K562 (cell line): ENCODE data around the gene AVPI1. TPM values are rescaled to one million over a fixed set of nuclear protein-coding genes. Genes with fewer than 3 reads are reported as not detected.

ENCODE experiments used
- CUX1 ChIP-seq: fragments of 200-800 bp; sonication (Bioruptor generic); IDR thresholded peaks from 2 replicates; pipeline ENCODE4 v1.6.1; 2016; ENCODE audit warnings: missing genetic modification characterization, missing compliant biosample characterization
- HDGF ChIP-seq: fragments of 450-650 bp; IDR thresholded peaks from 2 replicates; pipeline ENCODE4 v1.6.1; 2016
- JUN ChIP-seq, 2 experiments: sonication (generic) in 1 of 2; formaldehyde crosslinking in 1 of 2; IDR thresholded peaks; 2 replicates each; pipeline versions ENCODE4 v1.6.1 to v1.8.0; 2012 to 2022; ENCODE audit warnings: borderline replicate concordance in 2 of 2, mild to moderate bottlenecking in 2 of 2, improper control_type of control experiment in 1 of 2, low read depth in 1 of 2, low read length in 1 of 2, missing genetic modification reagents in 1 of 2
- MLLT1 ChIP-seq, 2 experiments: fragments of 450-650 bp; IDR thresholded peaks; 2 replicates each; pipeline ENCODE4 v1.6.1; 2016
- NFE2L1 ChIP-seq: fragments of 450-650 bp; IDR thresholded peaks from 2 replicates; pipeline ENCODE4 v1.6.1; 2016; ENCODE audit warnings: missing genetic modification characterization, low read depth, mild to moderate bottlenecking, missing compliant biosample characterization, moderate library complexity, borderline replicate concordance
- NR2C2 ChIP-seq, 2 experiments: fragments of 200-800 bp in 1 of 2; sonication (Bioruptor generic) in 1 of 2; sonication (generic) in 1 of 2; formaldehyde crosslinking in 1 of 2; IDR thresholded peaks; 2 replicates each; pipeline versions ENCODE4 v1.6.1 to v1.8.0; 2016 to 2022; ENCODE audit warnings: mild to moderate bottlenecking in 1 of 2, missing compliant biosample characterization in 1 of 2, missing genetic modification characterization in 1 of 2, missing genetic modification reagents in 1 of 2
- SREBF2 ChIP-seq: sonication (generic); formaldehyde crosslinking; IDR thresholded peaks from 2 replicates; pipeline ENCODE4 v1.4.0; 2020; ENCODE audit warnings: mild to moderate bottlenecking, missing genetic modification reagents
- TFAP4 ChIP-seq: sonication (generic); formaldehyde crosslinking; IDR thresholded peaks from 2 replicates; pipeline ENCODE4 v1.8.0; 2022; ENCODE audit warnings: missing genetic modification reagents, mild to moderate bottlenecking, moderate library complexity, borderline replicate concordance
- ZBTB2 ChIP-seq: fragments of 450-650 bp; IDR thresholded peaks from 2 replicates; pipeline ENCODE4 v1.6.1; 2016; ENCODE audit warnings: antibody characterized with exemption
- polyA plus RNA-seq, 8 experiments: library from polyadenylated mRNA; depleted of rRNA in 4 of 8; stranded (reverse) in 5 of 8; unstranded in 3 of 8; fragments of >200 nt; fragmentation: Nextera tagmentation in 2 of 8; fragmentation: Illumina TruSeq in 1 of 8; extraction: Ambion mirVana in 2 of 8; extraction: Trizol in 1 of 8; gene quantifications; 2 replicates each; pipeline versions ENCODE4 v1.2.1 to v1.2.3, GENCODE V29; 2011 to 2014; ENCODE audit warnings: inconsistent platforms in 1 of 8, missing spikeins in 1 of 8
- total RNA-seq, 7 experiments: library from RNA; depleted of rRNA in 6 of 7; stranded (reverse); fragments of >200 nt in 6 of 7; fragmentation: Illumina TruSeq in 2 of 7; extraction: Trizol in 2 of 7; gene quantifications; 2 replicates each; pipeline versions ENCODE4 v1.2.1 to v1.2.3, GENCODE V29; 2011 to 2021; ENCODE audit warnings: low replicate concordance in 1 of 7

Gene AVPI1
- total and polyA plus RNA-seq, 9 of the 15 experiments (the other 6 are each of a cell fraction or from before 2014, with no cell fraction given): 0.90 to 10.4 (median 7.4) TPM

DNA sequence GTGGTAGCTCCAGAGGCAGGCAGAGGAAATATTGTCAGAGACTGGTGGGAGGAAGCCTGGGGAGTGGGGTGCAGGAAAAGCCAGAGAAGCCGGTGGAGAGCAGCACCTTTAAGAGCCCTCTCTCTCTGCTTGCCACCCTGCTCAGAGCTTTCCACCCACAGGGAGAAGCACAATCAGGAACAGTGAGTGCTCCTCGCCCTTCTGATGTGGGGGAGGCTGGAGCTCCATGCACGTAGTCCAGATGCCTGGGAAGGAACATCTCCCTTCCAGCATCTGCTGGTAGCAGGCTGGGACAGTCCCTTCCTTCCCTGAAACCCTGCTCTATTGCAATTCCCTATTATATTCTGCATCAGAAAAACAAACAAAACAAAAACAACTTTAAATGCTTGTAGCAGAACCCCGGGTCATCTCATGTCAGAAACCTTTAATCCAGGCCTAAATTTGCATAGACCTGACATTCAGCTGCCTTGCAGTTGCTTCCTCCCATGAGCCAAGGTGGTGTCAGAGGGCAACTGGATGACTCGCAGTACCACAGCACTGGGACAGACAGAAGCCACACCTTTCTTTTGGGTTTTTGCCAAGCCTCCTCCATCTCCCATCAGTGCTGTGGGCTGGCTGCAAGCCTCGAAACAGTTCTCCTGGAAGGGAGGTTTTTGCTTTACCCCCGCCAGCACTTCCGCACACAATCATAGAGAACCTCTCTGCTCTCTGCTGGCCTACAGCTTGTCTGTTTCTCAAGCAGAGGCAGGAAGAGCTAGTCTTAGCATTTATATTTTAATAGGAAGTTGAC lies 13.1 kb downstream of the AVPI1 start (continued):
- TF ChIP-seq ZBTB2: no peak
- TF ChIP-seq TFAP4 (CRISPR knock-in tag): no peak
- no peak for TF ChIP-seq JUN (IDR thresholded peaks at IDR 0.05; ENCODE audit: borderline replicate concordance, low read depth, low read length)
- TF ChIP-seq JUN (CRISPR knock-in tag; IDR thresholded peaks at IDR 0.05; ENCODE audit: borderline replicate concordance): no peak
- no peak for TF ChIP-seq NFE2L1
- TF ChIP-seq HDGF: no peak
- no peak for TF ChIP-seq SREBF2 (CRISPR knock-in tag)
- no peak for TF ChIP-seq MLLT1 (IDR thresholded peaks at IDR 0.05)
- TF ChIP-seq CUX1 (CRISPR knock-in tag): no peak
- no peak for TF ChIP-seq NR2C2 (CRISPR knock-in tag; IDR thresholded peaks at IDR 0.05)
- peak; percentile 65 for TF ChIP-seq NR2C2 (tag; IDR thresholded peaks at IDR 0.05)
